GM18499 (cell line): ENCODE measurements around the gene SLC7A5.
"Not testable (repeated sequence)": the region's sequence is repeated elsewhere in the genome, so short reads cannot be mapped to it uniquely, and the experiment has no call there.

Experiments
- ATAC-seq: cut with Tn5 transposase; IDR thresholded peaks from one replicate; pipeline ENCODE4 v1.9.1; 2021; ENCODE audit warnings: moderate number of reproducible peaks; ENCODE audit not compliant: insufficient read depth, unreplicated experiment

The SLC7A5 gene

DNA sequence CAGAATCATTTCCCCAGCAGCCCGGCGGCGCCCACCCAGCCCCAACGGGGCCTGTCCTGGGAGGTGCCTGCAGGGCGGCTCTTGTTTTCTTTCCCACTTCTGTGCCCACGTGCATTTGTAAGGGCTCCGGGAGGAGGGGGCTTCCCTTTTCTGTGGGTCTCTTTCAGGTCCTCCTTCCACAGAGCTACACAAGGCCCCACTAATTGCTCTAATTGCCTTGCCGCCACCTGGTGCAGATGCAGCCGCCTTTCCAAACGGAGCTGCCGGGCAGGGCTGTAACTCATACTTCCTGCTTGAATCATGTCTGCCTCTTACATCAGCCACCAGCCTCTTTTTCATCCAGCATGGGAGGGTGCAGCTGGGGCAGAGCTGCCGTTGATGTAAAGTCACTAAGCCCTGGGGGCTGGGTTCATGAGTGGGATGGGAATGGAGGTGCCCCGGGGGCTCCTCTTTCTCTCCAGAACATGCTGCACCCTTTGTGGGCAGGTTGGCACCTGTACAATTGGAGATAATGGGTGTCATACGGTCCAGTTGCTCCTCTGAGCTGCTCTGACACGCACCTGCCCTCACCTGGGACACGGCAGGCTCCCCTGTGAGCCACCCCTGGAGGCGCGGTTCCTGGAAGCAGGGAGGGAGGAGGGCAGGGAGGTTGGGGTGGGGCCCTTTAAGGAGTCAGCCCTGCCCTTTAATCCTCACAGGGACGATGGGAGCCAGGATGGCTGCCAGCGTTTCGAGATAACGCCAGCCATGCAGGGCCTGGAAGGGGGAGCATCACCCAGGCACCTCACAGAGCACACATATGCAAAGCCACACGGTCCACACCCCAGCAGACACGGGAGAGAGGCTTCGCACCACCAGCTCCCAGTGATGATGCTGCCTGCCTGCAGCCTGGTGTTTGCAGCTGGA, 62.4 kb downstream of the SLC7A5 start:
- no peak for ATAC-seq

DNA sequence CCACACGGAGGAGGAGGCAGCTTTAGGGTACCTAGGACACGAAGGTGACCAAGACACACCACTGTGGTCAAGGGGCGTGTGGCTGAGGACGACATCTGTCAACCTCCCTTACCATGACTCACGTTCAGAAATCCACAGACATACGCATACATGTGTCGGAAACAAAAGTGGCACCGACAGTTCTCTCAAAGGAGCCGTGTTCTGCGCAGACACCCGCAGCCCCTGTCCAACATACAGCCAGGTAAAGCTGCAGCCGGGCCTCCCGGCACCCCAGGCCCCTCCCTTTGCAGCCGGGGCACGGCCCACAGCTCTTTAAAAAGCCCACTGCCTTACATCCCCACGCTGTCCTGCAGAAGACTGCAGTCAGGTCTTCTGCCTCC, 63.1 kb downstream of the SLC7A5 start:
- ATAC-seq = no peak

DNA sequence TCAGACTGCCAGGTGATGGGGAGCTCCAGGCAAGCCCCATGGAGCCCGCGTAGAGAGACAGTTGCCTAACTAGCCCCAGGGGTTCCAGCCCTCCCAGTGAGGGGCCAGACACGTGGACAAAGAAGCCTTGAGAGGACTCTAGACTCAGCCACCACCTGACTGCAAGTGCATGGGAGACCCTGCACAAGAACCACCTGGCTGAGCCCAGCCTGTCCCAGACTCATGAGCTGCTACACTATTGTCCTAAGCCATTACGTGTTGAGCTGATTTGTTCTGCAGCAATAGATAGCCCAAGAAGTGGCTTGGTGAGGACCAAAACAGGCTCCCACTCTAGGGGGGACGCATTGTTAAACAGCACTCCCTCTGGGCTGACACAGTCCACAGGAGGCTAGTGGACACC, 65.9 kb downstream of the SLC7A5 start:
- no peak for ATAC-seq

DNA sequence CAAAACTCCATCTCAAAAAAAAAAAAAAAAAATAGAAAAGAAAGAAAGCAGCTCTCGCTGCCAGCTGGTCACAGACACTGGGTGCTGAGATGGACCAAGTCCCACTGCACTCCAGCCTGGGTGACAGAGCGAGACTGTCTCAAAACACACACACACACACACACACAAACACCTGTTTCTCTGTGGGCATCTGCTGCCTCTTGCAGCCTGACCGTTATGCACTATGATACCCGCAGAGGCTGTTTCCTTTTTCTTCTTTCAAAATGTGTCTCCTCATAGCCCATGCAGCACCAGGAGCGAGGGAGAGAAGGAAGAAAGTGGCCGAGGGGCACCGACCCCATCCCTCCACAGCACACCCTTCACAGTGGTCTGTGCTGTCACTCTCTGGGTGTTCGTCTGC, 66.6 kb downstream of the SLC7A5 start:
- no peak for ATAC-seq

DNA sequence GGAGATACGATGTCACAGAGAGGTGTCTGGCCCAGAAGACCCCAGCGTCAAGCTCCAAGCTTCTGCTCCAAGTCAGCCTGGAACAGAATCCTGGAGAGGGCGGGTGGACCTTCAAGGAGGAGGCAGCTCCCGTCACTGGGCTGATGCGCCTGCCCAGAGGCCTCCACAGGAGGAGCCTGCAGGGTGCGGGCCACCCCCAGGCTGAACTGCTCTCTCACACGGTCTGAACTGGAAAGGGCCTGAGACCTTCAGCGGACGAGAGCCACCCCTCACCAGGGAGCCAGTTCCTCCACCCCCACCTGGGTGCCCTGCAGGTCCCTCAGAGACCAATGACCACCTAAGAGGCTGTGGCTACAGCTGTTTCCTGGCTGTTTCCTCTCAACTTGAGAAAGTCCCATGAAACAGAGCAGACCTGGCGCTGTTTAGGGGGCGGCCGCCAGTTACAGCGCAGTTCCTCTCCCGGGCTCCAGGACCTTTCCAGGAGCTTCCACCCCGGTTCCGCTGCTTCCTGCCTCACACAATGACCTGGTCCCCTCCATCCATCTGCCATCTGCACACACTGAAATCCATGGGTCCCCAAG, 67.5 kb downstream of the SLC7A5 start:
- ATAC-seq = no peak

DNA sequence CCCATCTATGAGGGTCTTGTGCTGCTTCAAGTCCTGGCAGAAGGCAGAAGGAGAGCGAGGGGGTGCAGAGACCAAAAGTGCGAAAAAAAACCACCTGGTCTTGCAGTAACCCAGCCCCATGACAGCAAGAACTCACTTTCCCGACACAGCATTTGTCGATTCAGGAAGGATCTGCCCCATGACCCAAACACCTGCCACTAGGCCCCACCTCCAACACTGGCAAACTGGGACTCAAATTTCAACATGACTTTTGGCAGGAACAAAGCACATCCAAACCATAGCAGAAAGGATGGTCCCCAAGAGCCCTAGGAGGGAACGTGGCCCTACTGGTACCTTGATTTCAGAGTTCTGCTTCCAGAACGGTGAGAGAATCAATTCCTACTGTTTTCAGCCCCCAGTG, 68.8 kb downstream of the SLC7A5 start:
- no peak for ATAC-seq

DNA sequence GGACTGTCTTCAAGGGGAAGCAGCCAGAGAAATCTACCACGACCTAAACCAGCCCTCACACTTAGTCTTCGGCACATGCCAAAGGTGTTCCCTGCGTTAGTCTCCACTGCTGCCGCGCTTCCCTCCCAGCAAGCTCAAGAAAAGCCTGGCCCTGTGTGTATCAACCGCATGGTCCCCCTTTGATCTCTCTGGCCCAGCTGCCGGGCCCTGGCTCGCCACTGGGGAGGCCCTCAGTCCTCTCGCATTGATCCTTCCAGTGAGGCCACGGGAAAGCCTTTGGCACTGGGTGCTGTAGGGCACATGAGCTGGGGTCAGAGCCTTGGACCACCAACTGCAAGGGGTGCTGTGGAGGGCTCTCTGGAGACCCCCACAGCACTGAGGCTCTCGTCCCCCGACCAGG, 74.0 kb downstream of the SLC7A5 start:
- ATAC-seq = no peak

DNA sequence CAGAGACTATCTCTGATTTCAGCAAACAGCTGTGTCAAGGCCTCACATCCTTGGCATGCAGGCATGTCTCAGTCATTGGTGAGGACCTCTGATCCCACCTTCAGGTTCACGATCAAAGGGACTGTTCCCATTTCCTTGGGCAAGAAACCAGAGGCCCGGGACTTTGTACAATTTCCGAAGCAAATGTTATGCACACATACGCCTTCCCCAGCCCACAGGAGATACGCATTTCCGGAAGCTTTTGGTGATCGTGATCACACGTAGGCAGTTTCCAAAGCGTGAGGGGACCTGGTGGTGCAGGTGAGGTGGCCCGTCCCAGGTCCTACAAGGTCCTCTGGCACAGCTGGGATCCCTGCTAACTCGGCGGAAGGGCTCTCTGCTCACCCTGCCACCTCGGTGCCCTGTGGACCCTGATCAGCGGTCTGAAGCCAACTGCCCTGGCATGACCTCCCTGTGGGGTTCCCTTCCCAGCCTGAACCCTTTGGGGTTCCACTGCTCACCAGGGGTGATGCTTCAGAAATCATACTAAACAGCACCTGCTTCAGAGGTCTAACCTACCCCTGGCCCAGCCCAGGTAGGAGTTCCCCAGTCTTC, 74.7 kb downstream of the SLC7A5 start:
- no peak for ATAC-seq

DNA sequence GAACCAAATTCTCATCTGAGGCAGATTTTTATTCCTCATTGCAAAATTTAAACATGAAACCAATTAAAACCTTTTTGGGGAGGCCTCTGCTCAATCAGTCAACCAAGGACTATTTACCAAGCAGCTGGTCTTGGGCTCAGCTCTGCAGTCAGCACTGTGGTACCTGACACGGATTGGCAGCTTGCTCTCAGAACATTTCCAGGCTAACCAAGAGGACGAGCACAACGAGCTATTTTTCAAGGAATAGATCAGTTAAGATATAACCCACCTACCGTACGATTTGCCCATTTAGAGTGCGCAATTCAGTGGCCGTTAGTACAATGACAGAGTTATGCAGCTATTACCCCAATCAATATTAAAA, 77.1 kb downstream of the SLC7A5 start:
- ATAC-seq = no peak

DNA sequence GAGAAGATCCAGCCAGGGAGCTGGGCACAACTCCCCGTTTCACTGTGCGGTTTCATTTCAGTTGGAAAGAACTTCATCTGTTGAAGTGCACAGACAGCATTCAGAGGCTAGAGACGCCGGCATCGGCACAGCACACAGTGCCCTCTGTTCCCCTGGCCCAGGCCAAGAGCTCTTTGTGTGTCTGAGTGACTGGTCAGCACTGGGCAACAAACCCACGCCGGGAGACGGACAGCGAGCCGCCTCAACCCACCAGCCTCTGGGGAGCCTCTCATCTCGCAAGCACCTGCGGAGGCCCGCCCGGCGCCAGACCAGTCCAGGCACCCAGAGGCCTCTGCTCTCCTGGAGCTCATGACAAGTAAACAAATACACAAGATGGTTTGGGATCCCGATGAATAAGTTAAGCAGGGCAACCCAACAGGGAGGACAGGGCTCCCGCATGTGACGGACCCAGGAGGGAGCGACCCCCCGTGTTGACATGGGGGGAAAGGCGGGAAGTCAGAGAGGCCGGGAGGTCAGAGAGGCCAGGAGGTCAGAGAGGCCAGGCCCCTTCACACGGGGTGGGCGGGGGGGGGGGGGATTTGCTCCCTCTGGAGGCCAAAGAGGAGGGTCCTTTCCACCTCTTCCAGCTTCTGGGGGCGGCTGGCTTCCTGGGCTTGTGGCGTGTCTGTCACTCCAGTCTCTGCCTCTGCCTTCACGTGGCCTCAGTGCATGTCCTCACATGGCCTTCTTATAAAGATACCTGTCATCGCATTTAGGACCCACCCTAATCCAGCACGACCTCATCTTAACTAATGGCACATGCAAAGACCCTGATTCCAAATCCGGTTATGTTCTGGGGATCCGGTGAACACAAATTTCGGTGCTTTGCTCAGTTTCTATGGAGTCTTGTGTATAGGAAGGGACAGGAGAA, 77.8 kb downstream of the SLC7A5 start:
- ATAC-seq = no peak

DNA sequence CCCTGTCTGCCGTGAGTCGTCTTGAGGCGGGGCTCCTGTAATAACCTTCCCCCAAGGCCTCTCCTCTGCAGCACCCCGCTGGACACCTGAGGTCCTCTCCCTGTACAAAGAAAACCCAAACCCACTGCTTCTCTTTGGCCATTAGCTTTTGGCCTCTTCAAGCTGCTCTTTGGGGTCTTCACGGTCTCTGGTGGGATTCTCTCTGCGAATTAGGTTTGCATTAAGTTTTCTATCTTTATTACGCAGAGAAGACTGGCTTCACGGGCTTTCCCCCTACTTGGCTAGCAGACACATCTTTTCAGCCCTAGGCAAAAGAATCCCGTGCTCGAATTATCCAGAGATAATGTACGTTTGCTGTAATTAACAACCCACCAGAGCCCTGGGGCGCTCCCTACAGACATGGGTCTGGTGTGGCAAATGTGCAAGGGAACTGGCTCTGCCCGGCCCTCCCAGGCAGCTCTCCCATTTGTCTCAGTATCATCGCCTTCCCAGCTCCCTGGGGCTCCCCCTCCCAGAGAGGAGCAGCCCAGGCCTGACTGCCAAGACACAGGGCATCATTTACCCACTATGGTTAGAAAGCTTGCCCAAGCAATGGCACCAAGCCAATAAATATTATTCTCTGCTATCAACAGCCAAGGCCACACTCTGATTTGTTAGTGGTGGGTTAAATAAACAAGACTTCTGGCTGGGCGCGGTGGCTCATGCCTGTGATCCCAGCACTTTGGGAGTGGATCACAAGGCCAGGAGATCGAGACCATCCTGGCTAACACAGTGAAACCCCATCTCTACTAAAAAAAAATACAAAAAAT, 78.8 kb downstream of the SLC7A5 start:
- ATAC-seq = no peak

DNA sequence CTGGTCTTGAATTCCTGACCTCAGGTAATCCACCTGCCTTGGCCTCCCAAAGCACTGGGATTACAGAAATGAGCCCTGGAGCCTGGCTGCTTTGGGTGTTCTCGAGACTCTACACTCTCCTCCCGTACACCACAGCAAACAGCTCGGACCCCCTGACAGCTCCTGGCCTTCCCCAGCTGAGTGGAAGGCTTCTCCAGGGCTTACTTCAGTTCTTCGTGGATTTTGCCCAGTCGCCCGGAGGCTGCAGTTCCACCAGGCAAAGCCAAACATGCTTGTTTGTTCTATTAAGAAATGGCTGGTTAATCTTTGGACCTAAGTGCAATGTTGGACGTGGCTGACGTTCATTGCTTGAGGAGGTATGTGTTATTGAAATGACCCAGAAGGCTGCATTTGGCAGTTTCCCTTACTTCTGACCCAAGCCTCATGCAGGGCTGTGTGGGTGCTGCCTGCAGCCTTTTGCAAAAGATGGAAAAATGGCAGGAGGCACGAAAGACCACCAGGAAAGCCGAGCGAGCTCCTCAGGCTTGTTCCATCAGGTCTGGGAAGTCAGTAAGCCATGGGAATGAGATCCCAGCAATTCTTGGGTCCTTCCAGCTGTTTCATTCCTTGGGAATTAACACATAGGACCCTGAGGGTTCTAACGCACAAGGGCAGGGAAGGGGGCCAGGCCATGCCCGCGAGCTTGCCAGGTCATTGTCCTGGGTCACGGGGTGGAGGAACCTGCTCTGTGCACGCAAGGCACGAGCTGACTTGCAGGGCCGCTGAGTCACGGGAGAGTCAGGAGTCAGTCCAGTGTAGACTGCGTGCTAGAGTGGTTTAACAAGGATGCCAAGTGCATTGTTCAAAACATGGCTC, 79.6 kb downstream of the SLC7A5 start:
- no peak for ATAC-seq

DNA sequence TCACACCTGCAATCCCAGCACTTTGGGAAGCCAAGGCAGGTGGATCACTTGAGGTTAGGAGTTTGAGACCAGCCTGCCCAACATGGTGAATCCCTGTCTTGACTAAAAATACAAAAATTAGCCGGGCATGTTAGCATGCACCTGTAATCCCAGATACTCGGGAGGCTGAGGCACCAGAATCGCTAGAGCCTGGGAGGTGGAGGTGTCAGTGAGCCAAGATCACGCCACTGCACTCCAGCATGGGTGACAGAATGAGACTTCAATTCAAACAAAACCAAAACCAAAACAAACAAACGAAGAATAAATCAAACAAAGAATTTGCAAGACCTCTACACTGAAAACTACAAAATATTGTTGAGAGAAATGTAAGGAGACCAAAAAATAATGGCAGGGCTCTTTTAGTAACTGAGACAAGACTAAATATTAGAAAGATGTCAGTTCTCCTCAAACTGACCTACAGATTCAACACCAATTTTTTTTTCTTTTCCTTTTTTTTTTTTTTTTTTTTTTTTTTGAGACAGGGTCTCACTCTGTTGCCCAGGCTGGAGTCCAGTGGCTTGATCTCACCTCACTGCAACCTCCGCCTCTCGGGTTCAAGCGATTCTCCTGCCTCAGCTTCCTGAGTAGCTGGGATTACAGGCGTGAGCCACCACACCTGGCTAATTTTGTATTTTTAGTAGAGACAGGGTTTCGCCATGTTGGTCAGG, 80.4 kb downstream of the SLC7A5 start:
- not testable (repeated sequence) for ATAC-seq

DNA sequence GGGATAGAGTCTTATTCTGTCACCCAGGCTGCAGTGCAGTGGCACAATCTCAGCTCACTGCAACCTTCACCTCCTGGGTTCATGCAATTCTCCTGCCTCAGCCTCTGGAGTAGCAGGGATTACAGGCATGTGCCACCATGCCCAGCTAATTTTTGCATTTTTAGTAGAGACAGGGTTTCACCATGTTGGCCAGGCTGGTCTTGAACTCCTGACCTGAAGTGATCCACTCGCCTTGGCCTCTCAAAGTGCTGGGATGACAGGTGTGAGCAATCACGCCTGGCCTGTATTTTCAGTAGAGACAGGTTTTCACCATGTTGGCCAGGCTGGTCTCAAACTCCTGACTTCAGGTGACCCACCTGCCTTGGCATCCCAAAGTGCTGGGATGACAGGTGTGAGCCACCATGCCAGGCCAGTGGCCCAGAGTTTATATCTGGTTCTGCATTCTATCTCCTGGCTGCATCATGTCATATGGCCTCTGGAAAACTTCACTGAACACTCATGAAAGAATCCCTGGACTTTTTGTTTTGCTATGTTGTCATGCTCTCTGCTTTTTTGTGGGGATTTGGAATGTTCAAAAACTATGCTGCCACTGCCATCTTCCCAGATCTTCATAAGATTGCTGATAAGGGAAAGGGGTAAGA, 81.7 kb downstream of the SLC7A5 start:
- ATAC-seq = not testable (repeated sequence)

DNA sequence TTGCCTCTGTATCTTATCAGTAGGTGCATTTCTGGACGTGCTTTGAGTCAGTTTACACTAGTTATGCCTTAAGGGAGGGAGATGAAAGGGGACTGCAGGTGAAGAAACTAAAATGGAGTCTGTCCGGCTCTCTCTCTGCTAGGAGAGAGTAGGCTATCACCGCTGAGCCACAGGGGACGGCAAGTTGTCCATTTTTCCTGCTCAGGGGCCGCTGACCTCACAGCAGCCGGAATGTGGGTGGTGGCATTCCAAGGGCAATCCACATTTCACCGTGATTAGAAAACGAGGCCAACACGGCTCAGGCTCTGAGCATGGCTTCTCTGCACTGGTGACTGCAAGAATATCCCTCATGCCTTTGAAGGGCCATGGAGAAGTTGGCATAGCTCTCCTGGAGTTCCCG, 84.5 kb downstream of the SLC7A5 start:
- no peak for ATAC-seq

DNA sequence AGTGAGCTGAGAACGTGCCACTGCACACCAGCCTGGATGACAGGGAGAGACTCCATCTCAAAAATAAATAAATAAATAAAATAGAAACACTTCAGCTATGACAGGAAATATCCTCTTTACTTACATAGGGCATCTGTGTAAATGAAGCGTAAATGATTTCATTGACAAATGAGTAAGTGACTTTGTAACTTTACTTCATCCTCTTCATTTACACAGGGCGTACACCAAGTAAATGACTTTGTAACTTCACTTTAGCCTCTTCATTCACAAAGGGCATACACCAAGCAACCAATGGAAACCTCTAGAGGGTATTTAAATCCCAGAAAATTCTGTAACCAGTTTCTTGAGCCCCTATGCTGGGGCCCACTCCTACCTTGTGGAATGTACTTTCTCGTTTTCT, 87.3 kb downstream of the SLC7A5 start:
- ATAC-seq = no peak

DNA sequence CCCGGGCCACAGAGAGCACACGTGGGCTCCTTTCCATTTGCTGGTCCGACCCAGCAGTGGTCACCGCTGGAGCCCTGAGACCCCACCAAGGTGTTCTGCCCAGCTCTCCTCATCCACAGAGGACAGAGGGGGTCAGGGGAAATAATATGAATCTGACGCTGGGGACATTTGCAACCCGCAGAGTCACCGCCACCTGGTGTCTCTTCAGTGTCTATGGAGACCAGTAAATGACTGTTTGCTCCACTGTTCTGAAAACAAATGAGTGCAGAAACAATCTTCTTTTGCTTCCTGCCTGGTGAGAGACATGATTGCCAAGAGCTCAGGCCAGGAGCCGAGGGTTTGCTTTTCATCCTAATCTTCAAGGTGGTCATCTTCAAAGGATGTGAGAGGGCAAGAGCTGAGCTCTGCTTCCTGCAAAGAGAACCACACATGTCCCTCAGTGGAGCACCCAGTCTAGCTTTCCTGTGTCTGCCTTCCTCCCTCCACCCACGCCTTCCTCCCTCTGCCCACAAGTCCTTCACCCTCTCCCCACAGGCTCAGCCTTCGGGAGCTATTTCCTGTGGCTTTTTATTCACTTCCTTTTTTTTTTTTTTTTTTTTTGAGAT, 88.8 kb downstream of the SLC7A5 start:
- no peak for ATAC-seq
